ENCODE measurements around the gene PDGFD.

DNA sequence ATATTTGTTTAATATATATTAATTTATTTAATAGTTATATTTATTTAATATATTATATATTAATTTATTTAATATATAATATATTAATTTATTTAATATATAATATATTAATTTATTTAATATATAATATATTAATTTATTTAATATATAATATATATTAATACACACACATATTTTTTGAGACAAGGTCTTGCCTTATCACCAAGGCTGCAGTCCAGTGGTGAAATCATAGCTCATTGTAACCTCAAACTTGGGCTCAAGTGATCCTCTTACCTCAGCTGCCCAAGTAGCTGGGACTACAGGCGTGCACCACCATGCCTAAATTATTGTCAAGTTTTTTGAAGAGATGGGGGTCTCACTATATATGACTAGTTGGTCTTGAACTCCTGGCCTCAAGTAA lies 178.9 kb downstream of the PDGFD start:
- TF ChIP-seq, protein P1, sequence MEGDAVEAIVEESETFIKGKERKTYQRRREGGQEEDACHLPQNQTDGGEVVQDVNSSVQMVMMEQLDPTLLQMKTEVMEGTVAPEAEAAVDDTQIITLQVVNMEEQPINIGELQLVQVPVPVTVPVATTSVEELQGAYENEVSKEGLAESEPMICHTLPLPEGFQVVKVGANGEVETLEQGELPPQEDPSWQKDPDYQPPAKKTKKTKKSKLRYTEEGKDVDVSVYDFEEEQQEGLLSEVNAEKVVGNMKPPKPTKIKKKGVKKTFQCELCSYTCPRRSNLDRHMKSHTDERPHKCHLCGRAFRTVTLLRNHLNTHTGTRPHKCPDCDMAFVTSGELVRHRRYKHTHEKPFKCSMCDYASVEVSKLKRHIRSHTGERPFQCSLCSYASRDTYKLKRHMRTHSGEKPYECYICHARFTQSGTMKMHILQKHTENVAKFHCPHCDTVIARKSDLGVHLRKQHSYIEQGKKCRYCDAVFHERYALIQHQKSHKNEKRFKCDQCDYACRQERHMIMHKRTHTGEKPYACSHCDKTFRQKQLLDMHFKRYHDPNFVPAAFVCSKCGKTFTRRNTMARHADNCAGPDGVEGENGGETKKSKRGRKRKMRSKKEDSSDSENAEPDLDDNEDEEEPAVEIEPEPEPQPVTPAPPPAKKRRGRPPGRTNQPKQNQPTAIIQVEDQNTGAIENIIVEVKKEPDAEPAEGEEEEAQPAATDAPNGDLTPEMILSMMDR (conservative IDR thresholded peaks at IDR 0.05 in 1 of 2, IDR thresholded peaks at IDR 0.05 in 1 of 2; ENCODE audit: extremely low read depth in 1 of 2, insufficient read depth in 1 of 2, low read depth in 1 of 2, low read length in 2 of 2): no peak
- no peak for TF ChIP-seq EZH2 (IDR thresholded peaks at IDR 0.05; ENCODE audit: borderline replicate concordance, low read length)
